ENCODE results near the gene SEC23B.

Gene SEC23B

GRCh38 chr20:18541741-18542140 is 34.0 kb downstream of the SEC23B start:
- Mint-ChIP-seq H3K27ac (no peak overlapping the region), H3K27me3 (ENCODE audit: low read depth) (no peaks in the 10 kb centered on the region), H3K36me3 (ENCODE audit: low read depth) (peaks cover 60% of the 10 kb centered on the region)

GRCh38 chr20:18543216-18543615 is 35.5 kb downstream of the SEC23B start:
- no peak overlapping the region for H3K27ac Mint-ChIP-seq
- no peak overlapping the region for H3K4me3 Mint-ChIP-seq
- H3K4me1 Mint-ChIP-seq (ENCODE audit: low read depth), result peaks cover 6% of the 10 kb centered on the region
- peaks cover 58% of the 10 kb centered on the region for H3K36me3 Mint-ChIP-seq (ENCODE audit: low read depth)
- H3K9me3 Mint-ChIP-seq, result no peaks in the 10 kb centered on the region
- no peaks in the 10 kb centered on the region for H3K27me3 Mint-ChIP-seq (ENCODE audit: low read depth)

More at GRCh38 chr20:18541741-18542140, 34.0 kb downstream of the SEC23B start:
- no peaks in the 10 kb centered on the region for H3K9me3 Mint-ChIP-seq
- H3K4me3 Mint-ChIP-seq, result no peak overlapping the region
- peaks cover 6% of the 10 kb centered on the region for H3K4me1 Mint-ChIP-seq (ENCODE audit: low read depth)

GRCh38 chr20:18543932-18544331 is 36.2 kb downstream of the SEC23B start:
- no peak overlapping the region for H3K4me3 Mint-ChIP-seq
- no peaks in the 10 kb centered on the region for H3K27me3 Mint-ChIP-seq (ENCODE audit: low read depth)
- peaks cover 6% of the 10 kb centered on the region for H3K4me1 Mint-ChIP-seq (ENCODE audit: low read depth)
- no peaks in the 10 kb centered on the region for H3K9me3 Mint-ChIP-seq
- peaks cover 62% of the 10 kb centered on the region for H3K36me3 Mint-ChIP-seq (ENCODE audit: low read depth)
- H3K27ac Mint-ChIP-seq, result no peak overlapping the region

- Mint-ChIP-seq H3K36me3 (ENCODE audit: low read depth) (peaks cover 60% of the 10 kb centered on the region), H3K27ac (no peak overlapping the region), H3K4me3 (no peak overlapping the region)
These were observed 37.8 kb downstream of the SEC23B start for GRCh38 chr20:18545566-18545965.

GRCh38 chr20:18548465-18548864 is 40.7 kb downstream of the SEC23B start:
- Mint-ChIP-seq H3K27ac (no peak overlapping the region), H3K4me1 (ENCODE audit: low read depth) (no peaks in the 10 kb centered on the region), H3K27me3 (ENCODE audit: low read depth) (no peaks in the 10 kb centered on the region), H3K9me3 (no peaks in the 10 kb centered on the region), H3K36me3 (ENCODE audit: low read depth) (peaks cover 53% of the 10 kb centered on the region), H3K4me3 (no peak overlapping the region)

More at GRCh38 chr20:18545566-18545965, 37.8 kb downstream of the SEC23B start:
- no peaks in the 10 kb centered on the region for H3K27me3 Mint-ChIP-seq (ENCODE audit: low read depth)
- no peaks in the 10 kb centered on the region for H3K9me3 Mint-ChIP-seq
- H3K4me1 Mint-ChIP-seq (ENCODE audit: low read depth), result peaks cover 2% of the 10 kb centered on the region

- Mint-ChIP-seq H3K36me3 (ENCODE audit: low read depth) (peaks cover 38% of the 10 kb centered on the region), H3K27me3 (ENCODE audit: low read depth) (no peaks in the 10 kb centered on the region), H3K9me3 (no peaks in the 10 kb centered on the region), H3K4me3 (no peak overlapping the region), H3K4me1 (ENCODE audit: low read depth) (peaks cover 2% of the 10 kb centered on the region), H3K27ac (no peak overlapping the region)
These were observed 46.0 kb downstream of the SEC23B start for GRCh38 chr20:18553746-18554145.

GRCh38 chr20:18566892-18567738 is 59.4 kb downstream of the SEC23B start, which contains the start of gene SMIM26:
TSS of gene SMIM26 (plus strand) at chr20:18567432. CDS start at chr20:18567479, 47 bp downstream.
- Mint-ChIP-seq H3K9me3 (no peaks in the 10 kb centered on the region), H3K36me3 (ENCODE audit: low read depth) (peaks cover 30% of the 10 kb centered on the region), H3K27ac (peak within 1 kb of the TSS; percentile 97), H3K4me1 (ENCODE audit: low read depth) (peaks cover 15% of the 10 kb centered on the region), H3K4me3 (peak within 1 kb of the TSS; percentile 97), H3K27me3 (ENCODE audit: low read depth) (no peaks in the 10 kb centered on the region)

- H3K27ac Mint-ChIP-seq, result peak overlapping the region; percentile 97
- no peaks in the 10 kb centered on the region for H3K9me3 Mint-ChIP-seq
- H3K27me3 Mint-ChIP-seq (ENCODE audit: low read depth), result no peaks in the 10 kb centered on the region
- peaks cover 15% of the 10 kb centered on the region for H3K4me1 Mint-ChIP-seq (ENCODE audit: low read depth)
- peak overlapping the region; percentile 97 for H3K4me3 Mint-ChIP-seq
- peaks cover 28% of the 10 kb centered on the region for H3K36me3 Mint-ChIP-seq (ENCODE audit: low read depth)
These were observed 60.0 kb downstream of the SEC23B start for GRCh38 chr20:18567739-18568091.

GRCh38 chr20:18571009-18571408 is 63.3 kb downstream of the SEC23B start:
- Mint-ChIP-seq H3K36me3 (ENCODE audit: low read depth) (peaks cover 24% of the 10 kb centered on the region), H3K27ac (no peak overlapping the region), H3K4me3 (no peak overlapping the region), H3K27me3 (ENCODE audit: low read depth) (no peaks in the 10 kb centered on the region), H3K9me3 (no peaks in the 10 kb centered on the region), H3K4me1 (ENCODE audit: low read depth) (peaks cover 15% of the 10 kb centered on the region)

GRCh38 chr20:18571578-18571977 is 63.8 kb downstream of the SEC23B start:
- H3K4me1 Mint-ChIP-seq (ENCODE audit: low read depth), result peaks cover 12% of the 10 kb centered on the region
- H3K36me3 Mint-ChIP-seq (ENCODE audit: low read depth), result peaks cover 23% of the 10 kb centered on the region
- H3K4me3 Mint-ChIP-seq, result no peak overlapping the region
- H3K27me3 Mint-ChIP-seq (ENCODE audit: low read depth), result no peaks in the 10 kb centered on the region
- H3K27ac Mint-ChIP-seq, result no peak overlapping the region
- H3K9me3 Mint-ChIP-seq, result no peaks in the 10 kb centered on the region

- Mint-ChIP-seq H3K27me3 (ENCODE audit: low read depth) (no peaks in the 10 kb centered on the region), H3K27ac (no peak overlapping the region), H3K4me3 (no peak overlapping the region), H3K4me1 (ENCODE audit: low read depth) (peaks cover 3% of the 10 kb centered on the region), H3K9me3 (no peaks in the 10 kb centered on the region), H3K36me3 (ENCODE audit: low read depth) (no peaks in the 10 kb centered on the region)
These were observed 70.2 kb downstream of the SEC23B start for GRCh38 chr20:18577942-18578341.

- Mint-ChIP-seq H3K27ac (no peak overlapping the region), H3K27me3 (ENCODE audit: low read depth) (peaks cover 1% of the 10 kb centered on the region), H3K36me3 (ENCODE audit: low read depth) (no peaks in the 10 kb centered on the region), H3K4me3 (no peak overlapping the region), H3K9me3 (no peaks in the 10 kb centered on the region), H3K4me1 (ENCODE audit: low read depth) (peaks cover 3% of the 10 kb centered on the region)
These were observed 70.8 kb downstream of the SEC23B start for GRCh38 chr20:18578581-18578980.

GRCh38 chr20:18580012-18580411 is 72.3 kb downstream of the SEC23B start:
- Mint-ChIP-seq H3K27ac (no peak overlapping the region), H3K9me3 (no peaks in the 10 kb centered on the region), H3K4me1 (ENCODE audit: low read depth) (peaks cover 3% of the 10 kb centered on the region), H3K36me3 (ENCODE audit: low read depth) (no peaks in the 10 kb centered on the region), H3K27me3 (ENCODE audit: low read depth) (peaks cover 9% of the 10 kb centered on the region), H3K4me3 (no peak overlapping the region)

GRCh38 chr20:18585134-18585533 is 77.4 kb downstream of the SEC23B start:
- Mint-ChIP-seq H3K9me3 (no peaks in the 10 kb centered on the region), H3K4me1 (ENCODE audit: low read depth) (peaks cover 19% of the 10 kb centered on the region), H3K4me3 (no peak overlapping the region), H3K27me3 (ENCODE audit: low read depth) (peaks cover 9% of the 10 kb centered on the region), H3K27ac (no peak overlapping the region), H3K36me3 (ENCODE audit: low read depth) (no peaks in the 10 kb centered on the region)

Data from T-helper 1 cell treated with Interleukin-12 subunit alpha and Interleukin-12 subunit beta and Interleukin-4 antibody, amounts not matched to agents 30 μg/mL and 1 μg/mL, for 36 hours (primary cell).